Neural progenitor cell (in vitro differentiated cells): ENCODE results near the gene TCP11. TPM values are rescaled to one million over a fixed set of nuclear protein-coding genes. Genes with fewer than 3 reads are reported as not detected.

Source experiments
- DNase-seq: peaks from one replicate; pipeline ENCODE4 v3.0.0-alpha.2; 2016; ENCODE audit warnings: low spot score
- H2AFZ ChIP-seq: fragments of 200-600 bp; sonication (generic); replicated peaks from 2 replicates; pipeline ENCODE4 v1.6.1; 2016; ENCODE audit warnings: antibody characterized with exemption
- H3F3A ChIP-seq: fragments of 200-600 bp; sonication (generic); 2 replicates; pipeline ENCODE4 v1.6.1; 2016; ENCODE audit warnings: antibody characterized with exemption, low read depth
- H3K27ac ChIP-seq: fragments of 200-600 bp; sonication (generic); 2 replicates; pipeline ENCODE4 v1.5.1; 2016; ENCODE audit warnings: mild to moderate bottlenecking
- H3K27me3 ChIP-seq: fragments of 200-600 bp; sonication (generic); 2 replicates; pipeline ENCODE4 v1.6.1; 2016; ENCODE audit warnings: mild to moderate bottlenecking, moderate library complexity
- H3K36me3 ChIP-seq: fragments of 200-600 bp; sonication (generic); 2 replicates; pipeline ENCODE4 v1.5.1; 2016
- H3K4me1 ChIP-seq: fragments of 200-600 bp; sonication (generic); 2 replicates; pipeline ENCODE4 v1.6.1; 2016; ENCODE audit warnings: mixed run types
- H3K4me2 ChIP-seq: fragments of 200-600 bp; sonication (generic); 2 replicates; pipeline ENCODE4 v1.6.1; 2016
- H3K4me3 ChIP-seq: fragments of 200-600 bp; sonication (generic); 2 replicates; pipeline ENCODE4 v1.5.1; 2016
- H3K79me2 ChIP-seq: fragments of 200-600 bp; sonication (generic); 2 replicates; pipeline ENCODE4 v1.6.1; 2016; ENCODE audit warnings: low read depth
- H3K9ac ChIP-seq: fragments of 200-600 bp; sonication (generic); 2 replicates; pipeline ENCODE4 v1.6.1; 2016
- H3K9me3 ChIP-seq: fragments of 200-600 bp; sonication (generic); 2 replicates; pipeline ENCODE4 v1.5.1; 2016; ENCODE audit warnings: low read depth
- H4K20me1 ChIP-seq: fragments of 200-600 bp; sonication (generic); 2 replicates; pipeline ENCODE4 v1.6.1; 2016; ENCODE audit warnings: low read depth
- H3K27ac Mint-ChIP-seq: 3 replicates; pipeline ENCODE4 v1.8.0; 2021; ENCODE audit warnings: mixed read lengths
- H3K27me3 Mint-ChIP-seq: 2 replicates; pipeline ENCODE4 v1.8.0; 2022; ENCODE audit warnings: low read depth, mild to moderate bottlenecking, inconsistent platforms, moderate library complexity, mixed read lengths; ENCODE audit not compliant: insufficient read depth
- H3K36me3 Mint-ChIP-seq: 3 replicates; pipeline ENCODE4 v1.8.0; 2021; ENCODE audit warnings: mixed read lengths
- H3K4me1 Mint-ChIP-seq: 3 replicates; pipeline ENCODE4 v1.8.0; 2021; ENCODE audit warnings: mixed read lengths
- H3K4me3 Mint-ChIP-seq: 3 replicates; pipeline ENCODE4 v1.8.0; 2021; ENCODE audit warnings: mild to moderate bottlenecking, moderate library complexity, mixed read lengths
- H3K9me3 Mint-ChIP-seq: 3 replicates; pipeline ENCODE4 v1.8.0; 2020; ENCODE audit warnings: mixed read lengths
- CTCF ChIP-seq: fragments of 200-600 bp; sonication (generic); IDR thresholded peaks from 2 replicates; pipeline ENCODE4 v1.5.1; 2017; ENCODE audit warnings: antibody characterized with exemption, mild to moderate bottlenecking
- EZH2 ChIP-seq: fragments of 200-600 bp; sonication (generic); IDR thresholded peaks from 2 replicates; pipeline ENCODE4 v1.6.1; 2017; ENCODE audit warnings: antibody characterized with exemption, mild to moderate bottlenecking, moderate library complexity
- EZH2phosphoT487 ChIP-seq: fragments of 200-600 bp; sonication (generic); IDR thresholded peaks from 2 replicates; pipeline ENCODE4 v1.6.1; 2017; ENCODE audit warnings: antibody characterized with exemption
- total RNA-seq: library from RNA; depleted of rRNA; stranded (reverse); fragments of >200 nt; gene quantifications from 2 replicates; pipeline ENCODE4 v1.2.3, GENCODE V29; 2015; ENCODE audit warnings: low replicate concordance

The TCP11 gene
- total RNA-seq, 1 donor from 2014 or later, result not detected

GRCh38 chr6:35093783-35094182 is 47.4 kb downstream of the TCP11 start:
- no peak for DNase-seq
- H3K27me3 Mint-ChIP-seq, result peaks cover 10% of the 10 kb centered on the region
- no peaks in the 10 kb centered on the region for H3K36me3 Mint-ChIP-seq
- Histone ChIP-seq H3K9me3 (no peaks in the 10 kb centered on the region), H2AFZ (no peak overlapping the region), H3K4me2 (no peak overlapping the region), H3K79me2 (no peaks in the 10 kb centered on the region), H4K20me1 (no peaks in the 10 kb centered on the region), H3K27me3 (no peaks in the 10 kb centered on the region), H3K36me3 (no peaks in the 10 kb centered on the region), H3K9ac (no peak overlapping the region), H3K4me3 (no peak overlapping the region), H3K4me1 (peaks cover 8% of the 10 kb centered on the region), H3F3A (peaks cover 6% of the 10 kb centered on the region), H3K27ac (no peak overlapping the region)
- H3K4me3 Mint-ChIP-seq, result no peak overlapping the region
- no peaks in the 10 kb centered on the region for H3K9me3 Mint-ChIP-seq
- TF ChIP-seq EZH2 (no peak), CTCF (no peak), EZH2phosphoT487 (no peak)
- H3K4me1 Mint-ChIP-seq, result peaks cover 23% of the 10 kb centered on the region
- peak overlapping the region; percentile 18 for H3K27ac Mint-ChIP-seq

DNA sequence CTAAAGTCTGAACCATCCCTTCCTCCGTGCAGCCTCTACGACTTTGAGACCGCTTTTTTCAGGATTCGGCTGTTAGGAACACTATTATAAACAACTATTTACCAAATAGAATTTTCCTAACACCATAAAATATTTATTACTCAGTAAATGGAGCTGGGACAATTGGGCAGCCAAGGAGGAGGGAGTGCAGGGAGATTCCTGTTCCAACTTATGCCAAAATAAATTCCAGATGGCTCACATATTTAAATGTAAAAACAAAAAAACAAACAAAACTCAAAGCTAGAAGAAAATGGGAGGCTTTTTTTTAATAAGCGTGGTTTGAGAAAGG is 48.1 kb downstream of the TCP11 start:
- TF ChIP-seq EZH2, result no peak
- TF ChIP-seq CTCF, result no peak
- TF ChIP-seq EZH2phosphoT487, result no peak
- Histone ChIP-seq H3F3A (peaks cover 6% of the 10 kb centered on the region), H3K4me2 (no peak overlapping the region), H3K4me3 (no peak overlapping the region), H4K20me1 (no peaks in the 10 kb centered on the region), H3K36me3 (no peaks in the 10 kb centered on the region), H3K79me2 (no peaks in the 10 kb centered on the region), H3K9ac (no peak overlapping the region), H3K4me1 (peaks cover 8% of the 10 kb centered on the region), H3K9me3 (no peaks in the 10 kb centered on the region), H2AFZ (no peak overlapping the region), H3K27me3 (no peaks in the 10 kb centered on the region), H3K27ac (no peak overlapping the region)
- Mint-ChIP-seq H3K27ac (no peak overlapping the region), H3K4me3 (no peak overlapping the region), H3K27me3 (peaks cover 10% of the 10 kb centered on the region), H3K9me3 (no peaks in the 10 kb centered on the region), H3K4me1 (peaks cover 23% of the 10 kb centered on the region), H3K36me3 (peaks cover 3% of the 10 kb centered on the region)
- DNase-seq, result no peak

DNA sequence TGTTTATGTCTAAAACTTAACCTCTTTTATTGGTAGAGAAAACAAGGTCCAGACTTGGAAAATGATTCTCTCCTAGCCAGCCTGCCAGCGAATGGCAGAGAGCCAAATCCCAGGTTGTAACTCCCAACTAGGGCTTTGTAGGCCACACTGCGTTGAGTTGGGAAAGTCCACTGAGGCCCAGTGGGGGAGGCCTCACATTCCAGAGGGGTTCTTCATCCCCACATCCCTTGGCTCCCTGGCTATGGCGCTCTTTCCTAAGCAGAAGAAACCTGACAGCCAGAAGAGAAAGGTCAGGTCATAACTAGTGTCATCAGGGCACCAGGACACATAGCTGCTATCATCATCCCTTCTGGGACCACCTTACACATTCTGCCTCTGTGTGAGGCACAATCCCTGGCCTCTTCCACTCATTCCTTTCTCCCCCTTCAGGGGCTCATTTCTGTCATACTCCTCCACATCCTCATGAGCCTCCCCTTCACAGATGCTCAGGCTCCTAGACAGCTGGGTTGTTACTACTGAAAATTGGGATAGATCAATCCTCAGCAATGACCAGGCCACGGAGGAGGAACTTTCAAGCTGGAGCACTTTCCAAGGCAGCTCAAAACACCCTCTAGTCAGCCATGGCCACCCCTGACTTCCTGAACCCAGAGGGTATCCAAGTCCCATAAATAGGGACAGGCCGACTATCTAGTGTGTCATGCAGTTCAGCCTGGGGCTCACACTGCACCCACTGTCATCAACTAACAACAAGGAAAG is 48.6 kb downstream of the TCP11 start:
- Mint-ChIP-seq H3K36me3 (peaks cover 5% of the 10 kb centered on the region), H3K27me3 (peaks cover 10% of the 10 kb centered on the region), H3K9me3 (no peaks in the 10 kb centered on the region), H3K4me1 (peaks cover 23% of the 10 kb centered on the region), H3K27ac (no peak overlapping the region), H3K4me3 (no peak overlapping the region)
- no peaks in the 10 kb centered on the region for H4K20me1 ChIP-seq
- no peaks in the 10 kb centered on the region for H3K9me3 ChIP-seq
- DNase-seq, result no peak
- no peaks in the 10 kb centered on the region for H3K27me3 ChIP-seq
- peaks cover 8% of the 10 kb centered on the region for H3K4me1 ChIP-seq
- TF ChIP-seq EZH2, result no peak
- TF ChIP-seq CTCF, result no peak
- TF ChIP-seq EZH2phosphoT487, result no peak
- no peaks in the 10 kb centered on the region for H3K79me2 ChIP-seq
- H3K9ac ChIP-seq, result no peak overlapping the region
- no peak overlapping the region for H3K4me2 ChIP-seq
- no peak overlapping the region for H3K27ac ChIP-seq
- no peaks in the 10 kb centered on the region for H3K36me3 ChIP-seq
- no peak overlapping the region for H2AFZ ChIP-seq
- no peak overlapping the region for H3K4me3 ChIP-seq
- peaks cover 6% of the 10 kb centered on the region for H3F3A ChIP-seq
